Measurements from ENCODE around the gene LMX1A. TPM values are rescaled to one million over a fixed set of nuclear protein-coding genes. Genes with fewer than 3 reads are reported as not detected.

The LMX1A gene
- total and polyA plus RNA-seq, 4 donors, result 0.05 to 0.17 TPM; not detected in 2

GRCh38 chr1:165392634-165393571, 36.4 kb upstream of the LMX1A start:
- H3K4me3 ChIP-seq (ENCODE audit: low read depth in 1 of 3, low read length in 3 of 3), result no peak overlapping the region
- DNase-seq (ENCODE audit: low spot score), result peak; percentile 75
- H3K9me3 ChIP-seq (ENCODE audit: control insufficient read depth in 4 of 4, low read length in 3 of 4), result no peaks in the 10 kb centered on the region
- H3K36me3 ChIP-seq (ENCODE audit: control insufficient read depth in 4 of 4, insufficient read depth in 3 of 4, low read depth in 1 of 4, low read length in 3 of 4), result no peaks in the 10 kb centered on the region
- no peak overlapping the region for H3K27ac ChIP-seq (ENCODE audit: low read depth in 1 of 2, low read length in 2 of 2)
- peak; percentile 94 for TF ChIP-seq CTCF (IDR thresholded peaks at IDR 0.05; ENCODE audit: low read depth, low read length, missing input control)
- TF ChIP-seq RAD21 (IDR thresholded peaks at IDR 0.05), result peak; percentile 87 to 95
- no peak for TF ChIP-seq REST (IDR thresholded peaks at IDR 0.05)
- H3K27me3 ChIP-seq (ENCODE audit: control insufficient read depth in 4 of 4, insufficient read depth in 4 of 4, low read length in 3 of 4), result no peaks in the 10 kb centered on the region
- H3K4me1 ChIP-seq (ENCODE audit: control insufficient read depth in 4 of 4, insufficient read depth in 4 of 4, low read length in 3 of 4), result peaks cover 0 to 3% (median 0%) of the 10 kb centered on the region in 4 donors
- H3K9ac ChIP-seq (ENCODE audit: low read depth in 1 of 2, low read length in 2 of 2), result no peak overlapping the region
- WGBS, result 27% methylated on average over 19 of the region's 19 CpGs

- Histone ChIP-seq H3K4me1 (ENCODE audit: control insufficient read depth in 4 of 4, insufficient read depth in 4 of 4, low read length in 3 of 4) (peaks cover 0 to 3% (median 0%) of the 10 kb centered on the region in 4 donors), H3K27ac (ENCODE audit: low read depth in 1 of 2, low read length in 2 of 2) (no peak overlapping the region), H3K9me3 (ENCODE audit: control insufficient read depth in 4 of 4, low read length in 3 of 4) (no peaks in the 10 kb centered on the region), H3K4me3 (ENCODE audit: low read depth in 1 of 3, low read length in 3 of 3) (no peak overlapping the region), H3K9ac (ENCODE audit: low read depth in 1 of 2, low read length in 2 of 2) (no peak overlapping the region), H3K36me3 (ENCODE audit: control insufficient read depth in 4 of 4, insufficient read depth in 3 of 4, low read depth in 1 of 4, low read length in 3 of 4) (no peaks in the 10 kb centered on the region), H3K27me3 (ENCODE audit: control insufficient read depth in 4 of 4, insufficient read depth in 4 of 4, low read length in 3 of 4) (no peaks in the 10 kb centered on the region)
- no peak for TF ChIP-seq YY1 (IDR thresholded peaks at IDR 0.05)
- no peak for TF ChIP-seq RXRA (IDR thresholded peaks at IDR 0.05)
- TF ChIP-seq HNF4A (conservative IDR thresholded peaks at IDR 0.05), result no peak
- 82% methylated on average over 2 of the region's 2 CpGs for WGBS
- no peak for DNase-seq (ENCODE audit: low spot score)
Measured at GRCh38 chr1:165389609-165390008, 33.1 kb upstream of the LMX1A start.

- peaks cover 0 to under 1% (median 0%) of the 10 kb centered on the region in 4 donors for H3K4me1 ChIP-seq (ENCODE audit: control insufficient read depth in 4 of 4, insufficient read depth in 4 of 4, low read length in 3 of 4)
- H3K9ac ChIP-seq (ENCODE audit: low read depth in 1 of 2, low read length in 2 of 2), result no peak overlapping the region
- 77% methylated on average over 2 of the region's 2 CpGs for WGBS
- H3K27ac ChIP-seq (ENCODE audit: low read depth in 1 of 2, low read length in 2 of 2), result no peak overlapping the region
- H3K4me3 ChIP-seq (ENCODE audit: low read depth in 1 of 3, low read length in 3 of 3), result no peak overlapping the region
- no peaks in the 10 kb centered on the region for H3K36me3 ChIP-seq (ENCODE audit: control insufficient read depth in 4 of 4, insufficient read depth in 3 of 4, low read depth in 1 of 4, low read length in 3 of 4)
- no peak for DNase-seq (ENCODE audit: low spot score)
- H3K9me3 ChIP-seq (ENCODE audit: control insufficient read depth in 4 of 4, low read length in 3 of 4), result no peaks in the 10 kb centered on the region
- no peaks in the 10 kb centered on the region for H3K27me3 ChIP-seq (ENCODE audit: control insufficient read depth in 4 of 4, insufficient read depth in 4 of 4, low read length in 3 of 4)
- no peak for TF ChIP-seq NR2F2 (IDR thresholded peaks at IDR 0.05)
- no peak for TF ChIP-seq ZBTB33 (IDR thresholded peaks at IDR 0.05)
- TF ChIP-seq YY1 (IDR thresholded peaks at IDR 0.05), result no peak
- no peak for TF ChIP-seq EGR1 (IDR thresholded peaks at IDR 0.05; ENCODE audit: low read depth in 2 of 2)
- TF ChIP-seq GABPA (IDR thresholded peaks at IDR 0.05 in 1 of 2, conservative IDR thresholded peaks at IDR 0.05 in 1 of 2), result no peak
- TF ChIP-seq TAF1 (conservative IDR thresholded peaks at IDR 0.05), result no peak
- no peak for TF ChIP-seq SP1 (IDR thresholded peaks at IDR 0.05)
- no peak for TF ChIP-seq FOXA2 (IDR thresholded peaks at IDR 0.05)
- no peak for TF ChIP-seq HNF4A (conservative IDR thresholded peaks at IDR 0.05)
- no peak for TF ChIP-seq JUND (IDR thresholded peaks at IDR 0.05)
- no peak for TF ChIP-seq REST (IDR thresholded peaks at IDR 0.05)
Measured at GRCh38 chr1:165387961-165388360, 31.4 kb upstream of the LMX1A start.

Data from liver (tissue), 9 donors.